Mucosa of descending colon (tissue), 3 donors: ENCODE results near the gene NOL4L. TPM values are rescaled to one million over a fixed set of nuclear protein-coding genes. Genes with fewer than 3 reads are reported as not detected.
A peak's percentile ranks its signal among the peaks of the same experiment; 100 is the strongest.
"Not testable (repeated sequence)": the region's sequence is repeated elsewhere in the genome, so short reads cannot be mapped to it uniquely, and the experiment has no call there.

ENCODE experiments used
- ATAC-seq: fragments of 200-7000 bp; cut with Tn5 transposase; one replicate; pipeline ENCODE4 v1.9.1; 2020; ENCODE audit warnings: mild to moderate bottlenecking, moderate library complexity
- DNase-seq, 3 donors: peaks; one replicate each; pipeline ENCODE4 v3.0.0-alpha.2; 2020
- H3K36me3 ChIP-seq: fragments of 200-600 bp; one replicate; pipeline ENCODE4 v1.8.0; 2021; ENCODE audit warnings: low read depth, mild to moderate bottlenecking
- H3K4me1 ChIP-seq: fragments of 200-600 bp; one replicate; pipeline ENCODE4 v1.8.0; 2021; ENCODE audit warnings: low read depth, mild to moderate bottlenecking
- H3K4me3 ChIP-seq: fragments of 200-600 bp; one replicate; pipeline ENCODE4 v1.8.0; 2021; ENCODE audit warnings: mild to moderate bottlenecking
- H3K9me3 ChIP-seq: fragments of 200-600 bp; one replicate; pipeline ENCODE4 v1.8.0; 2021; ENCODE audit warnings: mild to moderate bottlenecking
- CTCF ChIP-seq: fragments of 200-600 bp; IDR thresholded peaks from one replicate; pipeline ENCODE4 v1.8.0; 2022; ENCODE audit warnings: antibody characterized with exemption, mild to moderate bottlenecking
- intact Hi-C, 2 donors: fragments of 100-400 bp; cut with DNase I in 1 of 2; cut with micrococcal nuclease in 1 of 2; formaldehyde crosslinking; loops; one replicate each; pipeline versions ENCODE4 v1.11.0 to v1.11.1; 2022; cut with DNase I, micrococcal nuclease
- total RNA-seq, 3 donors: library from RNA; stranded (reverse); fragmentation: NEBNext Ultra II Directional in 2 of 3; extraction: Animal tissue kit (Norgen Biotek cat#: 25700) in 2 of 3; gene quantifications; one replicate each; pipeline versions ENCODE4 v1.2.1 to v1.2.4, GENCODE V29; 2021 to 2023
- donor health status: DM: no; HTN: no; CAD: no; lungs with moderate emphysema.
- donor health status: DM: no; HTN: no; CAD: no.
- donor health status: DM: no; HTN: yes; CAD: no.

The NOL4L gene
- total RNA-seq, 3 donors from 2014 or later: 46.1 to 75.3 (median 55.1) TPM

- no peak for TF ChIP-seq CTCF
- no peak for ATAC-seq
- H3K4me3 ChIP-seq: no peak overlapping the region
- DNase-seq: peak in 2 of 3 donors; percentile 3 to 19
- H3K9me3 ChIP-seq: no peaks in the 10 kb centered on the region
- intact Hi-C loops: no loop called here
- H3K4me1 ChIP-seq: no peaks in the 10 kb centered on the region
- no peaks in the 10 kb centered on the region for H3K36me3 ChIP-seq
These were observed 89.2 kb downstream of the NOL4L start for GRCh38 chr20:32495949-32496348.

GRCh38 chr20:32495217-32495565 is 89.9 kb downstream of the NOL4L start:
- no peaks in the 10 kb centered on the region for H3K36me3 ChIP-seq
- no peak for ATAC-seq
- peak in 2 of 3 donors; percentile 7 to 33 for DNase-seq
- intact Hi-C loops: no loop called here
- H3K4me3 ChIP-seq: no peak overlapping the region
- no peaks in the 10 kb centered on the region for H3K9me3 ChIP-seq
- TF ChIP-seq CTCF: no peak
- no peaks in the 10 kb centered on the region for H3K4me1 ChIP-seq

GRCh38 chr20:32494483-32495216 is 90.5 kb downstream of the NOL4L start:
- H3K9me3 ChIP-seq: no peaks in the 10 kb centered on the region
- DNase-seq (peak in 2 of 3 donors; percentile 3 to 19), ATAC-seq (no peak)
- no peak for TF ChIP-seq CTCF
- no peaks in the 10 kb centered on the region for H3K4me1 ChIP-seq
- intact Hi-C loops: no loop called here
- no peaks in the 10 kb centered on the region for H3K36me3 ChIP-seq
- H3K4me3 ChIP-seq: no peak overlapping the region

GRCh38 chr20:32493356-32493755 is 91.8 kb downstream of the NOL4L start:
- DNase-seq: peak in 2 of 3 donors; percentile 1 to 10

GRCh38 chr20:32491764-32492151 is 93.4 kb downstream of the NOL4L start:
- H3K36me3 ChIP-seq, ATAC-seq, H3K9me3 ChIP-seq, H3K4me1 ChIP-seq, H3K4me3 ChIP-seq, intact Hi-C loops: not testable (repeated sequence)
- DNase-seq: peak in 1 of 3 donors; percentile 2

More at GRCh38 chr20:32493356-32493755, 91.8 kb downstream of the NOL4L start:
- no peaks in the 10 kb centered on the region for H3K9me3 ChIP-seq
- H3K4me1 ChIP-seq: no peaks in the 10 kb centered on the region
- no peaks in the 10 kb centered on the region for H3K36me3 ChIP-seq
- intact Hi-C loops: no loop called here
- H3K4me3 ChIP-seq: no peak overlapping the region
- ATAC-seq: no peak
- TF ChIP-seq CTCF: no peak

GRCh38 chr20:32490942-32491763 is 94.0 kb downstream of the NOL4L start:
- Histone ChIP-seq H3K4me3 (no peak overlapping the region), H3K9me3 (no peaks in the 10 kb centered on the region), H3K4me1 (no peaks in the 10 kb centered on the region), H3K36me3 (no peaks in the 10 kb centered on the region)
- no peak for TF ChIP-seq CTCF
- intact Hi-C loops: no loop called here
- peak; percentile 10 for ATAC-seq
- DNase-seq: peak in 1 of 3 donors; percentile 10
